ENCODE measurements around the gene MRPL34. TPM values are rescaled to one million over a fixed set of nuclear protein-coding genes. Genes with fewer than 3 reads are reported as not detected.
A peak's percentile ranks its signal among the peaks of the same experiment; 100 is the strongest.

Gene MRPL34
- total RNA-seq, 1 donor from 2014 or later, result 64.8 TPM

GRCh38 chr19:17328517-17329365 is 23.1 kb downstream of the MRPL34 start:
- H4K20me1 ChIP-seq (ENCODE audit: insufficient read depth, low read length), result peaks cover 2% of the 10 kb centered on the region
- no peak overlapping the region for H3K9ac ChIP-seq (ENCODE audit: low read length)
- H3K4me2 ChIP-seq (ENCODE audit: low read length), result no peak overlapping the region
- no peak overlapping the region for H3K4me3 Mint-ChIP-seq (ENCODE audit: unreplicated experiment)
- peaks cover 6% of the 10 kb centered on the region for H3K4me1 ChIP-seq (ENCODE audit: insufficient read depth, low read length)
- H3K36me3 ChIP-seq (ENCODE audit: insufficient read depth, low read length), result no peaks in the 10 kb centered on the region
- H3K4me1 Mint-ChIP-seq (ENCODE audit: low read depth, unreplicated experiment), result peaks cover 6% of the 10 kb centered on the region
- no peak overlapping the region for H2AFZ ChIP-seq (ENCODE audit: low read depth, low read length)
- peaks cover 2% of the 10 kb centered on the region for H3K27me3 Mint-ChIP-seq (ENCODE audit: low read depth, unreplicated experiment)
- DNase-seq (ENCODE audit: low read depth) (no peak), FAIRE-seq (no peak)
- H3K27ac Mint-ChIP-seq (ENCODE audit: unreplicated experiment), result no peak overlapping the region
- H3K4me3 ChIP-seq (ENCODE audit: insufficient read depth, low read depth, low read length), result no peak overlapping the region
- no peaks in the 10 kb centered on the region for H3K79me2 ChIP-seq (ENCODE audit: insufficient read depth, low read length)
- TF ChIP-seq CTCF (IDR thresholded peaks at IDR 0.05; ENCODE audit: insufficient read depth, low read depth, low read length) (no peak), EZH2 (IDR thresholded peaks at IDR 0.05; ENCODE audit: insufficient read depth, low read length) (peak; percentile 46)
- H3K9me3 ChIP-seq (ENCODE audit: insufficient read depth, low read depth, low read length), result no peaks in the 10 kb centered on the region
- H3K27me3 ChIP-seq (ENCODE audit: insufficient read depth, low read length), result no peaks in the 10 kb centered on the region
- no peak overlapping the region for H3K27ac ChIP-seq (ENCODE audit: low read depth, low read length)
- peaks cover 5% of the 10 kb centered on the region for H3K36me3 Mint-ChIP-seq (ENCODE audit: low read depth, unreplicated experiment)
- no peaks in the 10 kb centered on the region for H3K9me3 Mint-ChIP-seq (ENCODE audit: unreplicated experiment)

GRCh38 chr19:17329366-17330261 is 23.9 kb downstream of the MRPL34 start:
- no peak overlapping the region for H3K4me3 ChIP-seq (ENCODE audit: insufficient read depth, low read depth, low read length)
- peaks cover 11% of the 10 kb centered on the region for H3K4me1 ChIP-seq (ENCODE audit: insufficient read depth, low read length)
- no peak for FAIRE-seq
- H3K4me1 Mint-ChIP-seq (ENCODE audit: low read depth, unreplicated experiment), result peaks cover 6% of the 10 kb centered on the region
- no peak overlapping the region for H2AFZ ChIP-seq (ENCODE audit: low read depth, low read length)
- no peaks in the 10 kb centered on the region for H3K36me3 ChIP-seq (ENCODE audit: insufficient read depth, low read length)
- H3K27me3 ChIP-seq (ENCODE audit: insufficient read depth, low read length), result no peaks in the 10 kb centered on the region
- H3K27ac Mint-ChIP-seq (ENCODE audit: unreplicated experiment), result no peak overlapping the region
- H3K27me3 Mint-ChIP-seq (ENCODE audit: low read depth, unreplicated experiment), result peaks cover 2% of the 10 kb centered on the region
- peaks cover 7% of the 10 kb centered on the region for H3K36me3 Mint-ChIP-seq (ENCODE audit: low read depth, unreplicated experiment)
- TF ChIP-seq EZH2 (IDR thresholded peaks at IDR 0.05; ENCODE audit: insufficient read depth, low read length), result no peak
- TF ChIP-seq CTCF (IDR thresholded peaks at IDR 0.05; ENCODE audit: insufficient read depth, low read depth, low read length), result no peak
- no peak for DNase-seq (ENCODE audit: low read depth)
- peaks cover 2% of the 10 kb centered on the region for H4K20me1 ChIP-seq (ENCODE audit: insufficient read depth, low read length)
- no peaks in the 10 kb centered on the region for H3K9me3 Mint-ChIP-seq (ENCODE audit: unreplicated experiment)
- no peak overlapping the region for H3K4me3 Mint-ChIP-seq (ENCODE audit: unreplicated experiment)
- no peak overlapping the region for H3K9ac ChIP-seq (ENCODE audit: low read length)
- no peaks in the 10 kb centered on the region for H3K79me2 ChIP-seq (ENCODE audit: insufficient read depth, low read length)
- H3K4me2 ChIP-seq (ENCODE audit: low read length), result no peak overlapping the region
- no peak overlapping the region for H3K27ac ChIP-seq (ENCODE audit: low read depth, low read length)
- H3K9me3 ChIP-seq (ENCODE audit: insufficient read depth, low read depth, low read length), result no peaks in the 10 kb centered on the region
